HEK293 (cell line): Measurements from ENCODE around the gene SLC25A36.

Source experiments
- CTCF ChIA-PET: fragments of 350-600 bp; formaldehyde crosslinking; extraction: SDS; loops from one replicate; lab custom pipeline; 2021; ENCODE audit warnings: antibody characterized with exemption; lab: Yijun Ruan, JAX
- POLR2A ChIA-PET: fragments of 300-600 bp; formaldehyde crosslinking; extraction: SDS; loops from one replicate; lab custom pipeline; 2020; ENCODE audit warnings: antibody characterized with exemption, inconsistent platforms; lab: Yijun Ruan, JAX
- H3K27ac ChIP-seq: fragments of 200-500 bp; sonication (Bioruptor generic); 2 replicates; pipeline ENCODE4 v1.5.1; 2014; ENCODE audit warnings: low read depth, low read length, control low read depth, inconsistent platforms; ENCODE audit errors: extremely low read depth
- H3K36me3 ChIP-seq, 2 experiments: fragments of 200-500 bp in 1 of 2; sonication (Bioruptor generic) in 1 of 2; 1 replicate in 1 of 2; 2 replicates in 1 of 2; pipeline ENCODE4 v1.5.1; 2014 to 2017; ENCODE audit warnings: inconsistent platforms in 2 of 2, low read length in 2 of 2; ENCODE audit not compliant: control insufficient read depth in 2 of 2, insufficient read depth in 1 of 2
- H3K4me1 ChIP-seq: fragments of 200-500 bp; sonication (Bioruptor generic); 2 replicates; pipeline ENCODE4 v1.5.1; 2014; ENCODE audit warnings: mild to moderate bottlenecking, low read length, inconsistent platforms; ENCODE audit not compliant: control insufficient read depth, insufficient read depth
- H3K4me3 ChIP-seq: 2 replicates; pipeline ENCODE4 v1.5.1; 2011; ENCODE audit warnings: low read depth, mild to moderate bottlenecking, control low read depth, low read length, moderate library complexity
- H3K9me3 ChIP-seq: fragments of 200-500 bp; sonication (Bioruptor generic); 2 replicates; pipeline ENCODE4 v1.5.1; 2014; ENCODE audit warnings: low read depth, low read length, inconsistent platforms; ENCODE audit not compliant: control insufficient read depth, insufficient read depth
- HOXD13 ChIP-seq: sonication (generic); formaldehyde crosslinking; IDR thresholded peaks from 2 replicates; pipeline ENCODE4 v1.8.0; 2022; ENCODE audit warnings: missing genetic modification reagents, borderline replicate concordance
- KLF9 ChIP-seq: fragments of 450-650 bp; formaldehyde crosslinking; IDR thresholded peaks from 2 replicates; pipeline ENCODE4 v1.5.1; 2016; ENCODE audit warnings: missing biosample characterization, missing genetic modification characterization, low read depth
- MEIS1 ChIP-seq: sonication (generic); formaldehyde crosslinking; IDR thresholded peaks from 2 replicates; pipeline ENCODE4 v1.8.1; 2022; ENCODE audit warnings: missing genetic modification reagents, mild to moderate bottlenecking, borderline replicate concordance
- PRDM1 ChIP-seq: fragments of 450-650 bp; formaldehyde crosslinking; IDR thresholded peaks from 2 replicates; pipeline ENCODE4; 2016; ENCODE audit warnings: missing biosample characterization, missing genetic modification characterization
- SCRT1 ChIP-seq: fragments of 450-650 bp; formaldehyde crosslinking; IDR thresholded peaks from 2 replicates; pipeline ENCODE4 v1.5.1; 2016; ENCODE audit warnings: missing biosample characterization, missing genetic modification characterization, borderline replicate concordance
- SP2 ChIP-seq: fragments of 450-650 bp; formaldehyde crosslinking; IDR thresholded peaks from 2 replicates; pipeline ENCODE4 v1.5.1; 2016; ENCODE audit warnings: missing biosample characterization, missing genetic modification characterization
- YY1 ChIP-seq: fragments of 450-650 bp; formaldehyde crosslinking; IDR thresholded peaks from 2 replicates; pipeline ENCODE4 v1.5.1; 2018; ENCODE audit warnings: missing biosample characterization, missing genetic modification characterization
- YY2 ChIP-seq: fragments of 450-650 bp; formaldehyde crosslinking; IDR thresholded peaks from 2 replicates; pipeline ENCODE4 v1.5.1; 2016; ENCODE audit warnings: missing biosample characterization, missing genetic modification characterization
- ZBTB20 ChIP-seq: fragments of 450-650 bp; formaldehyde crosslinking; IDR thresholded peaks from 2 replicates; pipeline ENCODE4 v1.5.1; 2016; ENCODE audit warnings: missing biosample characterization, missing genetic modification characterization
- ZBTB8A ChIP-seq: fragments of 450-650 bp; formaldehyde crosslinking; IDR thresholded peaks from 2 replicates; pipeline ENCODE4 v1.5.1; 2016; ENCODE audit warnings: missing biosample characterization, missing genetic modification characterization
- ZFHX2 ChIP-seq: fragments of 450-650 bp; formaldehyde crosslinking; conservative IDR thresholded peaks from 2 replicates; pipeline ENCODE4 v1.5.1; 2016; ENCODE audit warnings: missing biosample characterization, missing genetic modification characterization
- ZNF335 ChIP-seq: fragments of 450-650 bp; formaldehyde crosslinking; conservative IDR thresholded peaks from 2 replicates; pipeline ENCODE4 v1.5.1; 2016; ENCODE audit warnings: missing biosample characterization, missing genetic modification characterization
- ZNF660 ChIP-seq: fragments of 450-650 bp; IDR thresholded peaks from 2 replicates; pipeline ENCODE4 v1.5.1; 2018; ENCODE audit warnings: missing biosample characterization, mild to moderate bottlenecking, missing genetic modification characterization
- ZXDB ChIP-seq: fragments of 450-650 bp; formaldehyde crosslinking; IDR thresholded peaks from 2 replicates; pipeline ENCODE4 v1.5.1; 2016; ENCODE audit warnings: missing biosample characterization, missing genetic modification characterization
- TF ChIP-seq, protein P1 (sequence below): fragments of 450-650 bp; formaldehyde crosslinking; IDR thresholded peaks from 2 replicates; pipeline ENCODE4 v1.5.1; 2016; ENCODE audit warnings: missing biosample characterization, missing genetic modification characterization
- TF ChIP-seq, protein P2 (sequence below): fragments of 450-650 bp; formaldehyde crosslinking; IDR thresholded peaks from 2 replicates; pipeline ENCODE4 v1.5.1; 2016; ENCODE audit warnings: missing biosample characterization, missing genetic modification characterization, borderline replicate concordance
- TF ChIP-seq, protein P3 (sequence below): fragments of 450-650 bp; formaldehyde crosslinking; IDR thresholded peaks from 2 replicates; pipeline ENCODE4 v1.5.1; 2016; ENCODE audit warnings: missing biosample characterization, missing genetic modification characterization
- TF ChIP-seq, protein P4 (sequence below): fragments of 450-650 bp; formaldehyde crosslinking; IDR thresholded peaks from 2 replicates; pipeline ENCODE4 v1.5.1; 2016; ENCODE audit warnings: missing biosample characterization, missing genetic modification characterization
- TF ChIP-seq, protein P5 (sequence below): fragments of 450-650 bp; formaldehyde crosslinking; conservative IDR thresholded peaks from 2 replicates; pipeline ENCODE4 v1.5.1; 2016; ENCODE audit warnings: low read depth, missing biosample characterization, missing genetic modification characterization

The SLC25A36 gene

DNA sequence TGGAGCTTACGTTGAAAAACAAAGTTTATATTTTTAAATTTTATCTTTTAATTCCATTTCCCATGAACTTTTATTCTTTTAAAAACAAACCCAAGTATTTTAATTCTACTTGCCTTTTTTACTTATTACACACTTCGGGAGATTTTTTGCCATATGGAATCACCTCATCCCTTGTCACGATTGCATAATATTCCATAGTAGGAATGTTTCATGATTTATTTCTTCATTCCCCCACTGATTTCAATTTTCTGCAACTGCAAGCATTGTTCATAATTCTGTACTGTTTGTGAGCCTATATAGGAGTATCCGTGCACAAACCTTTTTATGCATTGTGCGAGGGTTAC, 574 bp upstream of the SLC25A36 start (continued):
- TF ChIP-seq, protein P1, sequence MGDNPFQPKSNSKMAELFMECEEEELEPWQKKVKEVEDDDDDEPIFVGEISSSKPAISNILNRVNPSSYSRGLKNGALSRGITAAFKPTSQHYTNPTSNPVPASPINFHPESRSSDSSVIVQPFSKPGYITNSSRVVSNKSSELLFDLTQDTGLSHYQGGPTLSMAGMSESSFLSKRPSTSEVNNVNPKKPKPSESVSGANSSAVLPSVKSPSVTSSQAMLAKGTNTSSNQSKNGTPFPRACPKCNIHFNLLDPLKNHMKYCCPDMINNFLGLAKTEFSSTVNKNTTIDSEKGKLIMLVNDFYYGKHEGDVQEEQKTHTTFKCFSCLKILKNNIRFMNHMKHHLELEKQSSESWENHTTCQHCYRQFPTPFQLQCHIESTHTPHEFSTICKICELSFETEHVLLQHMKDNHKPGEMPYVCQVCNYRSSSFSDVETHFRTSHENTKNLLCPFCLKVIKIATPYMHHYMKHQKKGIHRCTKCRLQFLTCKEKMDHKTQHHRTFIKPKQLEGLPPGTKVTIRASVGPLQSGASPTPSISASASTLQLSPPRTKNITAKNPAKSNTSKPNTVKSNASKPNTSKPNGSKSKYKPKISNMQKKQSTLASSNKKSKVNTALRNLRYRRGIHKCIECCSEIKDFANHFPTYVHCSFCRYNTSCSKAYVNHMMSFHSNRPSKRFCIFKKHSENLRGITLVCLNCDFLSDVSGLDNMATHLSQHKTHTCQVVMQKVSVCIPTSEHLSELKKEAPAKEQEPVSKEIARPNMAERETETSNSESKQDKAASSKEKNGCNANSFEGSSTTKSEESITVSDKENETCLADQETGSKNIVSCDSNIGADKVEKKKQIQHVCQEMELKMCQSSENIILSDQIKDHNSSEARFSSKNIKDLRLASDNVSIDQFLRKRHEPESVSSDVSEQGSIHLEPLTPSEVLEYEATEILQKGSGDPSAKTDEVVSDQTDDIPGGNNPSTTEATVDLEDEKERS (tag by site-specific recombination): 0 out of 2 replicates have a peak, but pooled peaks have one; percentile 27
- TF ChIP-seq, protein P2, sequence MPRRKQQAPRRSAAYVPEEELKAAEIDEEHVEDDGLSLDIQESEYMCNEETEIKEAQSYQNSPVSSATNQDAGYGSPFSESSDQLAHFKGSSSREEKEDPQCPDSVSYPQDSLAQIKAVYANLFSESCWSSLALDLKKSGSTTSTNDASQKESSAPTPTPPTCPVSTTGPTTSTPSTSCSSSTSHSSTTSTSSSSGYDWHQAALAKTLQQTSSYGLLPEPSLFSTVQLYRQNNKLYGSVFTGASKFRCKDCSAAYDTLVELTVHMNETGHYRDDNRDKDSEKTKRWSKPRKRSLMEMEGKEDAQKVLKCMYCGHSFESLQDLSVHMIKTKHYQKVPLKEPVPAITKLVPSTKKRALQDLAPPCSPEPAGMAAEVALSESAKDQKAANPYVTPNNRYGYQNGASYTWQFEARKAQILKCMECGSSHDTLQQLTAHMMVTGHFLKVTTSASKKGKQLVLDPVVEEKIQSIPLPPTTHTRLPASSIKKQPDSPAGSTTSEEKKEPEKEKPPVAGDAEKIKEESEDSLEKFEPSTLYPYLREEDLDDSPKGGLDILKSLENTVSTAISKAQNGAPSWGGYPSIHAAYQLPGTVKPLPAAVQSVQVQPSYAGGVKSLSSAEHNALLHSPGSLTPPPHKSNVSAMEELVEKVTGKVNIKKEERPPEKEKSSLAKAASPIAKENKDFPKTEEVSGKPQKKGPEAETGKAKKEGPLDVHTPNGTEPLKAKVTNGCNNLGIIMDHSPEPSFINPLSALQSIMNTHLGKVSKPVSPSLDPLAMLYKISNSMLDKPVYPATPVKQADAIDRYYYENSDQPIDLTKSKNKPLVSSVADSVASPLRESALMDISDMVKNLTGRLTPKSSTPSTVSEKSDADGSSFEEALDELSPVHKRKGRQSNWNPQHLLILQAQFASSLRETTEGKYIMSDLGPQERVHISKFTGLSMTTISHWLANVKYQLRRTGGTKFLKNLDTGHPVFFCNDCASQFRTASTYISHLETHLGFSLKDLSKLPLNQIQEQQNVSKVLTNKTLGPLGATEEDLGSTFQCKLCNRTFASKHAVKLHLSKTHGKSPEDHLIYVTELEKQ (tag by site-specific recombination): no peak

DNA sequence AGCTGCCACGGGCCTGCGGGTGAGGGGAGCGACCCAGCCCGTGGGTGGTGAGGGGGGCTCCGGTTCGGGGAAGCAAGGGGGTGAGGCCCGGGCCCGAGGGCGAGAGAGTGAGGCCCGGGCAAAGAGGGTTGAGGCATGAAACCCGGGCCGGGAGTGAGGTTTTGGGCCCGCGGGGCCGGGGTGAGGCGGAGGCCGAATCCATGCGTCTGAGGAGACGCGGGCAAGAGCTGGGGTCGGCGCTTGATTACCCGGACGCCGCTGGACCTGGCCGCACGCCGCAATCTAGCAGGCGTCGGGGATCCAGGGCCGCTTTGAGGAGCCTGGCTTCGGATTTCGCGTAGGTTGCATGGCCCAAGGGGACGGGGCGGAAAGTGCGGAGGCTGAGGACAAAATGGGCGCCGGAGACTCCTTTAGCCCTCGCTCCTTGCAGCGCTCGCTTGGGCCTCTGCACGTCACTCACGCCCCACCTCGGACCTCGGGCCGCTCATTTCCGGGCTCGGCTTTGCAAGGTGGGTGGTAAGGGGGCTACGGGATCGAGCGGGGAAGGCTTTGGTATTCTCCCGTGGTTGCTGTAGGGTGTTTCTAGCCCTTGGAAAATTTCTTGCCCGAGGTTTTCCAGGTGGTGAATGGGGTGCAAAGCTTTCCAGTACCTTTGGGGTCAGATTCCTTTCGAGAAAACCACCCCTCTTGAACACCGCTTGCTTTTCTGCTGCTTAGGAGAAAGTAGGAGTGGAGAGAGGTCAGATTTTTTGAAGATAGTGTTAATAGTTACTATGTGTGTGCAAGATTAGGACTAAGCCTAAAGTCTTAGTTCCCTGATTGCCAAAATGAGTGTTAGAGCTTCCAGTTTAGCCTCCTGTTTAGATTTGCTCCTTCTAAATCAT, 827 bp downstream of the SLC25A36 start:
- H3K4me1 ChIP-seq: peaks cover 2% of the 10 kb centered on the region; the same call in 1 of the 2 replicates
- POLR2A ChIA-PET: interaction anchor here (1.8 to 1.9 kb wide), 2 partner anchors 11 to 109 kb away, joined by 4 to 11 read pairs; partner anchors contain the start of gene SPSB4
- H3K36me3 ChIP-seq: peaks cover 0 to 9% of the 10 kb centered on the region in 2 experiments; a peak in 1 of 3 replicates
- CTCF ChIA-PET: no interaction called here
- peak overlapping the region; percentile 92 for H3K27ac ChIP-seq
- H3K4me3 ChIP-seq: peak overlapping the region; percentile 99
- H3K9me3 ChIP-seq: no peaks in the 10 kb centered on the region
- TF ChIP-seq SP2 (tag by site-specific recombination): peak; percentile 43; the same call in 1 of the 2 replicates
- TF ChIP-seq YY1 (tag by site-specific recombination): peak; percentile 62; the same call in 1 of the 2 replicates
- no peak for TF ChIP-seq KLF9
- TF ChIP-seq YY2 (tag by site-specific recombination): peak; percentile 12; the same call in 1 of the 2 replicates
- TF ChIP-seq ZBTB8A (tag by site-specific recombination): peak; percentile 82
- TF ChIP-seq, protein P3, sequence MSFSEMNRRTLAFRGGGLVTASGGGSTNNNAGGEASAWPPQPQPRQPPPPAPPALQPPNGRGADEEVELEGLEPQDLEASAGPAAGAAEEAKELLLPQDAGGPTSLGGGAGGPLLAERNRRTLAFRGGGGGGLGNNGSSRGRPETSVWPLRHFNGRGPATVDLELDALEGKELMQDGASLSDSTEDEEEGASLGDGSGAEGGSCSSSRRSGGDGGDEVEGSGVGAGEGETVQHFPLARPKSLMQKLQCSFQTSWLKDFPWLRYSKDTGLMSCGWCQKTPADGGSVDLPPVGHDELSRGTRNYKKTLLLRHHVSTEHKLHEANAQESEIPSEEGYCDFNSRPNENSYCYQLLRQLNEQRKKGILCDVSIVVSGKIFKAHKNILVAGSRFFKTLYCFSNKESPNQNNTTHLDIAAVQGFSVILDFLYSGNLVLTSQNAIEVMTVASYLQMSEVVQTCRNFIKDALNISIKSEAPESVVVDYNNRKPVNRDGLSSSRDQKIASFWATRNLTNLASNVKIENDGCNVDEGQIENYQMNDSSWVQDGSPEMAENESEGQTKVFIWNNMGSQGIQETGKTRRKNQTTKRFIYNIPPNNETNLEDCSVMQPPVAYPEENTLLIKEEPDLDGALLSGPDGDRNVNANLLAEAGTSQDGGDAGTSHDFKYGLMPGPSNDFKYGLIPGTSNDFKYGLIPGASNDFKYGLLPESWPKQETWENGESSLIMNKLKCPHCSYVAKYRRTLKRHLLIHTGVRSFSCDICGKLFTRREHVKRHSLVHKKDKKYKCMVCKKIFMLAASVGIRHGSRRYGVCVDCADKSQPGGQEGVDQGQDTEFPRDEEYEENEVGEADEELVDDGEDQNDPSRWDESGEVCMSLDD: peak; percentile 60; the same call in 1 of the 2 replicates
- no peak for TF ChIP-seq SCRT1
- peak; percentile 10; the same call in 1 of the 2 replicates for TF ChIP-seq ZNF660 (tag by site-specific recombination)
- peak; percentile 9; the same call in 1 of the 2 replicates for TF ChIP-seq ZXDB (tag by site-specific recombination)
- TF ChIP-seq, protein P4, sequence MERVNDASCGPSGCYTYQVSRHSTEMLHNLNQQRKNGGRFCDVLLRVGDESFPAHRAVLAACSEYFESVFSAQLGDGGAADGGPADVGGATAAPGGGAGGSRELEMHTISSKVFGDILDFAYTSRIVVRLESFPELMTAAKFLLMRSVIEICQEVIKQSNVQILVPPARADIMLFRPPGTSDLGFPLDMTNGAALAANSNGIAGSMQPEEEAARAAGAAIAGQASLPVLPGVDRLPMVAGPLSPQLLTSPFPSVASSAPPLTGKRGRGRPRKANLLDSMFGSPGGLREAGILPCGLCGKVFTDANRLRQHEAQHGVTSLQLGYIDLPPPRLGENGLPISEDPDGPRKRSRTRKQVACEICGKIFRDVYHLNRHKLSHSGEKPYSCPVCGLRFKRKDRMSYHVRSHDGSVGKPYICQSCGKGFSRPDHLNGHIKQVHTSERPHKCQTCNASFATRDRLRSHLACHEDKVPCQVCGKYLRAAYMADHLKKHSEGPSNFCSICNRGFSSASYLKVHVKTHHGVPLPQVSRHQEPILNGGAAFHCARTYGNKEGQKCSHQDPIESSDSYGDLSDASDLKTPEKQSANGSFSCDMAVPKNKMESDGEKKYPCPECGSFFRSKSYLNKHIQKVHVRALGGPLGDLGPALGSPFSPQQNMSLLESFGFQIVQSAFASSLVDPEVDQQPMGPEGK (tag by site-specific recombination): peak; percentile 62; the same call in 1 of the 2 replicates
- TF ChIP-seq ZBTB20 (tag by site-specific recombination): peak; percentile 93
- no peak for TF ChIP-seq MEIS1 (CRISPR knock-in tag)
- TF ChIP-seq, protein P5, sequence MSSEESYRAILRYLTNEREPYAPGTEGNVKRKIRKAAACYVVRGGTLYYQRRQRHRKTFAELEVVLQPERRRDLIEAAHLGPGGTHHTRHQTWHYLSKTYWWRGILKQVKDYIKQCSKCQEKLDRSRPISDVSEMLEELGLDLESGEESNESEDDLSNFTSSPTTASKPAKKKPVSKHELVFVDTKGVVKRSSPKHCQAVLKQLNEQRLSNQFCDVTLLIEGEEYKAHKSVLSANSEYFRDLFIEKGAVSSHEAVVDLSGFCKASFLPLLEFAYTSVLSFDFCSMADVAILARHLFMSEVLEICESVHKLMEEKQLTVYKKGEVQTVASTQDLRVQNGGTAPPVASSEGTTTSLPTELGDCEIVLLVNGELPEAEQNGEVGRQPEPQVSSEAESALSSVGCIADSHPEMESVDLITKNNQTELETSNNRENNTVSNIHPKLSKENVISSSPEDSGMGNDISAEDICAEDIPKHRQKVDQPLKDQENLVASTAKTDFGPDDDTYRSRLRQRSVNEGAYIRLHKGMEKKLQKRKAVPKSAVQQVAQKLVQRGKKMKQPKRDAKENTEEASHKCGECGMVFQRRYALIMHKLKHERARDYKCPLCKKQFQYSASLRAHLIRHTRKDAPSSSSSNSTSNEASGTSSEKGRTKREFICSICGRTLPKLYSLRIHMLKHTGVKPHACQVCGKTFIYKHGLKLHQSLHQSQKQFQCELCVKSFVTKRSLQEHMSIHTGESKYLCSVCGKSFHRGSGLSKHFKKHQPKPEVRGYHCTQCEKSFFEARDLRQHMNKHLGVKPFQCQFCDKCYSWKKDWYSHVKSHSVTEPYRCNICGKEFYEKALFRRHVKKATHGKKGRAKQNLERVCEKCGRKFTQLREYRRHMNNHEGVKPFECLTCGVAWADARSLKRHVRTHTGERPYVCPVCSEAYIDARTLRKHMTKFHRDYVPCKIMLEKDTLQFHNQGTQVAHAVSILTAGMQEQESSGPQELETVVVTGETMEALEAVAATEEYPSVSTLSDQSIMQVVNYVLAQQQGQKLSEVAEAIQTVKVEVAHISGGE (tag by site-specific recombination): peak; percentile 5; the same call in 1 of the 2 replicates
- peak; percentile 45; the same call in 1 of the 2 replicates for TF ChIP-seq ZNF335 (tag by site-specific recombination)
- TF ChIP-seq HOXD13 (CRISPR knock-in tag): no peak
- peak; percentile 84 for TF ChIP-seq ZFHX2
- TF ChIP-seq PRDM1 (tag by site-specific recombination): peak; percentile 26; the same call in 1 of the 2 replicates
